Measurements from ENCODE around the gene JARID2.

The JARID2 gene

DNA sequence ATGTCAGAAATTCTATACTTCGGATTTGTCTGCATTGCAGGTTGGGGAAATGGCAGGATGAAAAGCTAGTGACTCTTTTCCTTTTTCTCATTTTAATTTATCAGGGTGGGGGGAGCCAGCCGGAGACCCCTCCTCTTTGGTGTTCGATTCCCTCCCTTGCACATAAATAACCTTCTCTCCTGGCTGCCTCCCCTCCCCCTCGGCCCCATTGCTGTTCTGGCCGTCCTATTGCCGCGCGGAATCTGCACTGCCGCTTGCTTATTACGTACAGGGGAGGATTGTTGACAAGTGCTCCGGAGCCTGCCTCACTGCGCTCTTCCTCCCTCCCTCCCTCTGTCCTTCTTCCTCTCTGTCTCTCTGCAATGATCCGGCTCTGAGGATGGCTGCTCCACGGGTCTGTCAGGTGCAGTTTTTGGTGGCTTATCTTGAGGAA is 154.7 kb downstream of the JARID2 start:
- peak; percentile 32 for DNase-seq (ENCODE audit: low read depth, low spot score)
- H3K4me3 ChIP-seq (ENCODE audit: low read depth, low read length): peak overlapping the region; percentile 28
- in situ Hi-C loops (cut with HindIII; ENCODE audit: low sequenced_read_pairs): no loop called here
- TF ChIP-seq, protein P1, sequence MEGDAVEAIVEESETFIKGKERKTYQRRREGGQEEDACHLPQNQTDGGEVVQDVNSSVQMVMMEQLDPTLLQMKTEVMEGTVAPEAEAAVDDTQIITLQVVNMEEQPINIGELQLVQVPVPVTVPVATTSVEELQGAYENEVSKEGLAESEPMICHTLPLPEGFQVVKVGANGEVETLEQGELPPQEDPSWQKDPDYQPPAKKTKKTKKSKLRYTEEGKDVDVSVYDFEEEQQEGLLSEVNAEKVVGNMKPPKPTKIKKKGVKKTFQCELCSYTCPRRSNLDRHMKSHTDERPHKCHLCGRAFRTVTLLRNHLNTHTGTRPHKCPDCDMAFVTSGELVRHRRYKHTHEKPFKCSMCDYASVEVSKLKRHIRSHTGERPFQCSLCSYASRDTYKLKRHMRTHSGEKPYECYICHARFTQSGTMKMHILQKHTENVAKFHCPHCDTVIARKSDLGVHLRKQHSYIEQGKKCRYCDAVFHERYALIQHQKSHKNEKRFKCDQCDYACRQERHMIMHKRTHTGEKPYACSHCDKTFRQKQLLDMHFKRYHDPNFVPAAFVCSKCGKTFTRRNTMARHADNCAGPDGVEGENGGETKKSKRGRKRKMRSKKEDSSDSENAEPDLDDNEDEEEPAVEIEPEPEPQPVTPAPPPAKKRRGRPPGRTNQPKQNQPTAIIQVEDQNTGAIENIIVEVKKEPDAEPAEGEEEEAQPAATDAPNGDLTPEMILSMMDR (IDR thresholded peaks at IDR 0.05; ENCODE audit: low read depth, low read length): no peak

DNA sequence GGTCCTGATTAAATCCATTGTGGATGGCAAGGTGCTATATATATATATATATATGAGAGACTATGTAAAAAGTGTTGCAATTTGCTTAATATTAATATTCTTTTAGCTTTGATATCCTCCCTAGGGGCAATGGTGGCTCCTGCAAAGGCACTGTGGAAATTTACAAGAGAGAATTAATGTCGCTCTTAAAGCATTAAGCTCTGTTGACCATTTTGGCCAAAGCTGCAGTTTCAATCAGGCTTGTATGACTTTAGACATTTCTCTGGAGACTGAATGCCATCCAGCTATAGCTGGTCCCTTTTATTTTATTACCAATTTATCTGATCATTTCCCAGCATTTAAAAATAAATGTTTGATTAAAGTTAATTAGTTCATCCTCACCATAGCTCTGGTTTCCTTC is 155.3 kb downstream of the JARID2 start:
- H3K4me3 ChIP-seq (ENCODE audit: low read depth, low read length): no peak overlapping the region
- TF ChIP-seq, protein P1 (IDR thresholded peaks at IDR 0.05; ENCODE audit: low read depth, low read length): no peak
- in situ Hi-C loops (cut with HindIII; ENCODE audit: low sequenced_read_pairs): no loop called here

DNA sequence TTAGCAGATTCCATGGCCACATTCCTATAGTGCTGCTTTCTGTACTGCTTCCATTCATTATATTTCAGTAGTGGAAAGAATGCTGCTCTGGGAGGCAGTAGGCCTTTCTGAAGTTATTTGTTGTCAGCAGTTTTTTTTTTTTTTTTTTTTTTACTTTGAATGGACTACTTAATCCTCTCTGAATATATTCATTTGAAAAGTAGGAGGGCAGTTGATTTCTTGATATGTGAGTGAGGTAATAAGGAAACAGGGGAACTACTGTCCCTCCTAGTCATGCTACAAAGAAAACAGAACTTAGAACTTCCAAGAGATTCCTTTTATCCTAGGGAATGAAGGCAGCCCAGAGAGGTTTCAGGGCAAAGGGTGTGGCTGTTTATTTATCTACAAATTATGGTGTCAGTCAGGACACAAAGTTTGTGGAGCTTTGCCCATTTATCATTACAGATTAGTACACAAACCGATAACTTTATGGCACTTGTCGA is 155.9 kb downstream of the JARID2 start:
- TF ChIP-seq, protein P1 (IDR thresholded peaks at IDR 0.05; ENCODE audit: low read depth, low read length): no peak
- no peak overlapping the region for H3K4me3 ChIP-seq (ENCODE audit: low read depth, low read length)
- in situ Hi-C loops (cut with HindIII; ENCODE audit: low sequenced_read_pairs): no loop called here
- DNase-seq (ENCODE audit: low read depth, low spot score): no peak

More for the DNA sequence above, 155.3 kb downstream of the JARID2 start:
- no peak for DNase-seq (ENCODE audit: low read depth, low spot score)

DNA sequence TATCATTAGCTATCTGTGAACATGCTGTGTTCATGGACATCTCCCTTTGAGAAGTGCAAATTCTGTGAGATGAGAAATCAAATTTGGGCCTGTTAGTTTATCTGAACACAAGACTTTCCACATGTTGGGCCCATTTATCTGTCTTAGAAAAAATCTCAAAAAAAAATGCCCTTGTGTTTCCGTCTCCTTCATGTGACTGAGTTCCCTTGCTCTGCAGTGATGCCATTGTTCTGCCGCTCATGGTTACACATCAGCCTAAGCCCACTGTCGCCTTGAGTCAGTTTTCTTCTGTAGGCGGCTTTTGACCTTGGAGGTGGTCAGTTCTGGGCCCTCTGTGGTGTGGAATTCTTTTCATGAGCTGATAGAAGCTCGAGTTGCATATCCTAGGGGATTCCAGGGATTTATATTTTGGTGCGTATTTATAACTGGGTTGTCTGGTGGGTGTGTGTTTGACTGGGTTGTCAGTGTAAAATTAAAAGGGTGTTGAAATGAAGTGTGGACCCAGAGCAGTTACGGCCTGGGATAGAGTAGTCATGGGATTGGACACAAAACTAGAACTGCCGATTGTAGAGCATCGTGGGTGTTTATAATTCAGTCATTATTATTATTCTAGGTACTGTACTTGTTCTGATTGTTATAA is 156.7 kb downstream of the JARID2 start:
- TF ChIP-seq, protein P1 (IDR thresholded peaks at IDR 0.05; ENCODE audit: low read depth, low read length): no peak
- in situ Hi-C loops (cut with HindIII; ENCODE audit: low sequenced_read_pairs): no loop called here
- H3K4me3 ChIP-seq (ENCODE audit: low read depth, low read length): no peak overlapping the region
- DNase-seq (ENCODE audit: low read depth, low spot score): no peak

DNA sequence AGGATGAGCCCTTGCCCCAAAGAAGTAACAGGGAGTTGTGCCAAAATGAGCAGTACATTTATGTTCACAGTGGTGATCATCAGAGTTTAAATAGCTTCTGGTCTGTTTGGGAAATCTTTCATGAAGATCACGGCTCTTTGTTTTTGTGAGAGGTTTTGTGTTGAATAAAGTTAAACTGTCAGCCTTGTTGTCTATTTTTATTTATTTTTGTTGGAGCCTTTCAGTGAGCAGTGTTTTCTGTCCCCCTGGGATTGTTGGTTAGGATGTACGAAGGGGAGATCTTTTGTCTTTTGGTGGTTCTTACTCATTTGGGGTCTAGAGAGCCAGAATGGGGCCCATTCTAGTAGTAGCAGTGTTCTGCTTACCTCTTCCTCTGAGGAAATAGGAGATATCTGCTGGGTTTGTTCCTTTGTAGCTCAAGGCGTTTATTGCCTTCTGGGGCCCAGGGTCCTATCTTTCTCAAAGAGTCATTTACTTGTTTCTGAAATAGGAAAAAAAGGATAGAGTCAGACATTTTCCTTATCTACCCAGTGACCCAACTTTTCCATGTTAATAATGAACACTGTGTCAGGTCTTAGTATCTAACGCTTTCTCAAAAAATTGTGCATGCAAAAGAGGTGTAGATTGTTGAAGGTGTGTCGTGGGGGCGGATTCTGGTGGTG is 157.4 kb downstream of the JARID2 start:
- TF ChIP-seq, protein P1 (IDR thresholded peaks at IDR 0.05; ENCODE audit: low read depth, low read length): no peak
- DNase-seq (ENCODE audit: low read depth, low spot score): no peak
- in situ Hi-C loops (cut with HindIII; ENCODE audit: low sequenced_read_pairs): no loop called here
- no peak overlapping the region for H3K4me3 ChIP-seq (ENCODE audit: low read depth, low read length)

DNA sequence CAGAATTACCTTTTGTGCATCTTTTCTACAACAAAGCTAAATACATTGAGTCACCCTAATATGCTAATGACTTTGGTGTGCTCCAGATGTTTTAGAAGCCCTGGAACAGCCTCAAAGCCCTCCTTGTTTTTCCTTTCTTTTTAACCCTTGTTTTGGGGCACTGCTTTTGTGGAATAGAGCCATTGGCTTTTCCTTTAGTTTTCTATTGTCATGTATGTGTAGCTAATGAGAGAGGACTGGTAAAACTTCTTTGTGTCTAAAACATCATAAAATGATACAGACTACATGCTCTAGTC is 158.8 kb downstream of the JARID2 start:
- no peak overlapping the region for H3K4me3 ChIP-seq (ENCODE audit: low read depth, low read length)
- TF ChIP-seq, protein P1 (IDR thresholded peaks at IDR 0.05; ENCODE audit: low read depth, low read length): no peak
- in situ Hi-C loops (cut with HindIII; ENCODE audit: low sequenced_read_pairs): no loop called here
- DNase-seq (ENCODE audit: low read depth, low spot score): no peak
